Cardiac muscle cell (in vitro differentiated cells and primary cell): ENCODE measurements around the gene C5orf46. TPM values are rescaled to one million over a fixed set of nuclear protein-coding genes. Genes with fewer than 3 reads are reported as not detected.

ENCODE experiments used
- DNase-seq, 2 donors: peaks; one replicate each; pipeline versions ENCODE4 v3.0.0 to v3.0.0-alpha.2; 2010 to 2017; ENCODE audit warnings: low read depth in 1 of 2, low spot score in 1 of 2
- H3K27ac ChIP-seq: fragments of 200-600 bp; sonication (generic); 2 replicates; pipeline ENCODE4 v1.5.1; 2016
- H3K27me3 ChIP-seq: fragments of 200-600 bp; sonication (generic); 2 replicates; pipeline ENCODE4 v1.6.0; 2016; ENCODE audit warnings: control low read depth
- H3K36me3 ChIP-seq: fragments of 200-600 bp; sonication (generic); 2 replicates; pipeline ENCODE4 v1.5.1; 2016; ENCODE audit warnings: control low read depth
- H3K4me1 ChIP-seq: fragments of 200-600 bp; sonication (generic); 2 replicates; pipeline ENCODE4 v1.8.1; 2017; ENCODE audit warnings: low read depth, mild to moderate bottlenecking, mixed run types
- H3K4me3 ChIP-seq: fragments of 200-600 bp; sonication (generic); 2 replicates; pipeline ENCODE4 v1.5.1; 2016; ENCODE audit warnings: mild to moderate bottlenecking
- H3K9me3 ChIP-seq: fragments of 200-600 bp; sonication (generic); 2 replicates; pipeline ENCODE4 v1.5.1; 2017; ENCODE audit warnings: low read depth, mild to moderate bottlenecking, control low read depth
- CTCF ChIP-seq: IDR thresholded peaks from 2 replicates; pipeline ENCODE4 v1.5.1; 2012; ENCODE audit warnings: low read depth, mild to moderate bottlenecking, low read length
- polyA plus RNA-seq: library from polyadenylated mRNA; unstranded; fragments of >200 nt; fragmentation: Nextera tagmentation; extraction: Ambion mirVana; gene quantifications from 2 replicates; pipeline ENCODE4 v1.2.1, GENCODE V29; 2016
- total RNA-seq: library from RNA; depleted of rRNA; stranded (reverse); fragments of >200 nt; gene quantifications from 2 replicates; pipeline ENCODE4 v1.2.3, GENCODE V29; 2016

C5orf46 gene
- total and polyA plus RNA-seq, 2 experiments from 2014 or later = 0.43 TPM; not detected in 1

GRCh38 chr5:147920420-147921030 lies 14.2 kb upstream of the C5orf46 start:
- H3K4me1 ChIP-seq = no peaks in the 10 kb centered on the region
- no peak for TF ChIP-seq CTCF
- H3K4me3 ChIP-seq = no peak overlapping the region
- no peaks in the 10 kb centered on the region for H3K9me3 ChIP-seq
- H3K27me3 ChIP-seq = no peaks in the 10 kb centered on the region
- no peaks in the 10 kb centered on the region for H3K36me3 ChIP-seq
- H3K27ac ChIP-seq = no peak overlapping the region
- no peak for DNase-seq

GRCh38 chr5:147918899-147919298 lies 12.6 kb upstream of the C5orf46 start:
- Histone ChIP-seq H3K4me1 (no peaks in the 10 kb centered on the region), H3K36me3 (no peaks in the 10 kb centered on the region), H3K27me3 (no peaks in the 10 kb centered on the region), H3K4me3 (no peak overlapping the region), H3K27ac (no peak overlapping the region), H3K9me3 (no peaks in the 10 kb centered on the region)
- DNase-seq = no peak
- no peak for TF ChIP-seq CTCF

- Histone ChIP-seq H3K27me3 (no peaks in the 10 kb centered on the region), H3K4me1 (no peaks in the 10 kb centered on the region), H3K9me3 (no peaks in the 10 kb centered on the region), H3K36me3 (no peaks in the 10 kb centered on the region), H3K4me3 (no peak overlapping the region), H3K27ac (no peak overlapping the region)
- TF ChIP-seq CTCF = no peak
- no peak for DNase-seq
Observed at GRCh38 chr5:147918101-147918685, 11.9 kb upstream of the C5orf46 start.

GRCh38 chr5:147913786-147914185 lies 7.4 kb upstream of the C5orf46 start:
- DNase-seq = no peak
- Histone ChIP-seq H3K4me1 (peaks cover 15% of the 10 kb centered on the region), H3K9me3 (no peaks in the 10 kb centered on the region), H3K36me3 (no peaks in the 10 kb centered on the region), H3K27ac (no peak overlapping the region), H3K4me3 (no peak overlapping the region), H3K27me3 (peaks cover 3% of the 10 kb centered on the region)
- TF ChIP-seq CTCF = no peak

GRCh38 chr5:147912011-147912410 lies 5.7 kb upstream of the C5orf46 start:
- Histone ChIP-seq H3K4me3 (no peak overlapping the region), H3K36me3 (no peaks in the 10 kb centered on the region), H3K27ac (no peak overlapping the region), H3K27me3 (peaks cover 3% of the 10 kb centered on the region), H3K9me3 (no peaks in the 10 kb centered on the region), H3K4me1 (peaks cover 15% of the 10 kb centered on the region)
- DNase-seq = no peak
- TF ChIP-seq CTCF = no peak
